ENCODE results near the gene DYNC1H1.

Gene DYNC1H1
- total RNA-seq: 504 to 724 reads per million in 2 donors

DNA sequence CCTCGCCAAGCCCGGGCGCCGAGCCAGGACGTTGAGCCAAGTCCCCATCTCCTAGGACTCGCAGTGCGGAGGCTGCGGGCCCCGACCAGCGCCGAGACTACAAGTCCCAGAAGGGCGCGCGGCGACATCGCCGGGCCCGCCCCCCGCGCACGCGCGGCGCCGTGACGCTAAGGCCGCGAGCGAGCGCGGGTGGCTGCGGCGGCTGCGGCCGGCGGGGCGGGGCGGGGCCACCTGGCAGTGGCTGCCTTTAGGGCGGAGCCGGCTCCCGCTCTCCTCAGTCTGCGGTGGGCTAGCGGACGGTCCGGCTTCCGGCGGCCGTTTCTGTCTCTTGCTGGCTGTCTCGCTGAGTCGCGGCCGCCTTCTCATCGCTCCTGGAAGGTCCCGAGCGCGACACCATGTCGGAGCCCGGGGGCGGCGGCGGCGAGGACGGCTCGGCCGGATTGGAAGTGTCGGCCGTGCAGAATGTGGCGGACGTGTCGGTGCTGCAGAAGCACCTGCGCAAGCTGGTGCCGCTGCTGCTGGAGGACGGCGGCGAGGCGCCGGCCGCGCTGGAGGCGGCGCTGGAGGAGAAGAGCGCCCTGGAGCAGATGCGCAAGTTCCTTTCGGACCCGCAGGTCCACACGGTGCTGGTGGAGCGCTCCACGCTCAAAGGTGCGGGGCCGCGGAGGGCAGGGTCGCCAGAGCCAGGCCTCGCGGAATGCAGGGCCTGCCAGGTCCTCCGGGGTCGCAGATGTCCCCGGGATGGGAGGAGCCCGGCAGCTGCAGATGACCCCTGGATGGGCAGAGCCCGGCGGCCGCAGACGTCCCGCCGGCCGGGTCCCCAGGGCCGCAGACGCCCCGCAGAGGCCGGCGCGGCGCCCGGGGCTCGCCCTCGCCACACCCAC lies at the start of gene DYNC1H1:
Gene DYNC1H1, plus strand, starts transcription at position 277 of the 884 bp plus-strand sequence. Its CDS starts 119 bp downstream, at position 396.
- DNase-seq: peak; percentile 78 to 94 (median 85)

DNA sequence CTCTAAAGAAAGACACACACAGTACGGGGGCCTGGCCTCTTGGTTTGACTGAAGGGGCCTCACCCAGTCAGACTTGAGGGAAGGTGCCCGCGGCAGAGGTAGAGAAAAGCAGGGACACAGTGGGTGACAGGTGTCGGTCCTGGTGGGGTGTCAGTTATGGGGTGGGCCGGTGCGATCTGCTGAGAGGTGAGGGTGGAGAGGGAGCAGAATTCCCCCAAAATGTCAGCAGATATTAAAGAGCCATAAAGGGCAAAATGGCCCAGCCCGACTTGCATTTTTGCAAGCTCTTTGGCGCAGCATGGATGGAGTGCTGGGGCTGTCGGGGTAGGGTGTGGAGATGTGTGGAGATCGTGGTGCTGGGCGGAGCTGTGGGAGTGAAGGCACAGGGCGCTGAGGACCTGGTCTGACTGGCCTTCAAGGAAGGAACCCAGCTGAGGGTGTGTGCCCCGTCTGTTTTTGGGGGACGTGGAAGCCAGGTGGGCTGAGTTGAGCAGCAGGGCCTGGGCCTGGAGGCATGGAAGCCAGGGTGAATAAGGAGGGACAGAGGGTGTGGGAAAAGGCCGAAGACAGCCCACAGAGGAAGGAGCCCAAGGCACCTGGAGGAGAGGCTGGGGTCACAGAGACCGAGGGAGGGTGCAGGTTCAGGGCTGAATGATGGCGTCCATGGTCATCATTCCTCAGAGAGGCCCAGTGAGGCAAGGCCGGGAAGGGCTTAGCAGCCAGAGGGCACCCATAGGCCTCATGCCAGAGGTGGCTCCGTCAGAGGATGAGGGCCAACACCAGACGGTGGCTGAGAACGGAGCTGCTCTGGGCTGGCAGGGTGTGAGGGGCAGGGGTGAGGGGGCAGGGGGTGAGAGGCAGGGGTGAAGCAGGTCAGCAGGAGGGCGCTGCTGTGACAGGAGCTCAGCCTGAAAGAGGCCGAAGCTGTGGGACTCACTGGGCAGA lies 48.2 kb upstream of the DYNC1H1 start:
- no peak for DNase-seq

GRCh38 chr14:101916816-101917412 lies 47.5 kb upstream of the DYNC1H1 start:
- DNase-seq: no peak

DNA sequence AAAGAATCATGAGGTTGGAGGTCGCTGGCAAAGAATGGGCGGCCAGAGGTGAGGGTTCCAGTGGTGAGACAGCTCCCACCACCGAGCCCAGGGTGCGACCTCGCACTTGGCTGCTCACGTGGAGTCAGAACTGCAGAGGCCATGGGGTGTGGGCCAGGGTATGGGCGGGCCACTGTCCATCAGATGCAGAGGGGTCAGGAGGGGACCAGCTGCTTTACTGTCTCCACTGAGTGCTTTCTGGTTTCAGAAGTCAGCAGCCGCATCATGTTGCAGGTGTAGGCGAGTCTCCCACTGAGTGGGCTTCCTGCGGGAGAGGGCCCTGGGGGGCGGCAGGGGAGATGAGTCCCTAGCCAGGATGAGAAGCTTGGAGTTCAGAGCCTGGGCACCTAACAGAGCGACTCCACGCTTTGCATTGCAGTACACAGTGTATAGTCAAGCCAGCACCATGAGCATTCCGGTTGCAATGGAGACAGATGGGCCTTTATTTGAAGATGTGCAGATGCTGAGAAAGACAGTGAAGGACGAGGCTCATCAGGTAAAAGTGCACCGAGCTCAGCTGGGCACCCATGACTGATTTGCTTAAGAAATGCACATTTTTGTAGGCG lies 46.9 kb upstream of the DYNC1H1 start:
- no peak for DNase-seq

- DNase-seq: no peak
Measured at GRCh38 chr14:101918065-101918989, 46.0 kb upstream of the DYNC1H1 start.

- no peak for DNase-seq
Measured at GRCh38 chr14:101920271-101920670, 44.1 kb upstream of the DYNC1H1 start.

DNA sequence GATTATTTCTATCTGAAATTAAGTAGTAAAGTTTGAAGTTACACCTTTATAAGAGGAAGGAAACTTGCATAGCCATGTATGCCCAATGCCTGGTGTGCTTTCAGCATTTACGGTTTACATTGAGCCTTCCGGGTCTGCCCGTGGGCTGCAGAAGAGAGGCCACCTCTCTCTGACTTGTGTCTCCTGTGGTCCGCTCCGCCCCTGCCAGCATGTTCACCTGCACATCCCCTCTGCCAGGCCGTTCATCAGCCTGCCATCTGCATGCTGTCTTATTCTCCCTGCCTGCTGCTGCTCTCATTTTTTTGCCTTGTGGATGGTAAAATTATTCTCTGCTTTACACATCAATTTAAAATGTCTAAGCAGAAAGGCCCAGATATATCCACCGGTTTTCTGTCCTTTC lies 41.5 kb upstream of the DYNC1H1 start:
- no peak for DNase-seq

DNA sequence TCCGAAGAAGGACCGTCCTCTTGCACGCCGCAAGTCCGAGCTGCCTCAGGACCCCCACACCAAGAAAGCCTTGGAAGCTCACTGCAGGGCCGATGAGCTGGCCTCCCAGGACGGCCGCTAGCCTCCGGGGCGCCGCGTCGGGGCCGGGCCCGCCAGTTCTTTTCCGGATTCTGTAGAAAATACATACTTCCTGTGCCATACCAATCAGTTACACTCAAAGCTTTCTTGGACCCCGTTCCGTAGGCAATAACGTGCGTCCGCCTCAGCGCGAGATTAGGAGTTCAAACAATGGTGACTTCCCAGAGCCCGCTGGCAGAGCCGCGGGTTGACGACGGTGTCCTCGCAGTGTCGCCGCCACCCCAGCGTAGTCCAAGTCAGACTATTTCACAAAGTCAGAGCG lies 39.2 kb upstream of the DYNC1H1 start:
- DNase-seq: no peak

DNA sequence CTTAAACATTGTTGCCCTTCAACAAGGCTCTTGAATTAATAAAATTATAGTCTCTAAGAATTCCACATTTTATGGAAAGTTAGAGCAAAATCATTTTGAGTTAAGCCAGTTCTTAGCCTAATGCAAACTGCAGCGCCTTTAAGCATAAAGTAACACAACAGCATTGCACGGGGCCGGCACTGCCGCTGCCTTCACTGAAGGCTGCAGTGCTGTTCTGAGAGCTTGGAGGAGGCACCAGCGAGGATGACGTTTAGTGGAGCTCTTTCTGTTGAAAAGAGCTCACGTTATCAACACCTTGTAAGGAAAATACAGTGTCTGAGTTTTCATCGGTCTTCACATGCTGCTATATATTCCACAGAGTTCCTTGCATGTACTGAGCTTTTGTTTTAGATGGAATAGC lies 38.3 kb upstream of the DYNC1H1 start:
- no peak for DNase-seq

- DNase-seq: no peak
Measured at GRCh38 chr14:101926620-101927019, 37.8 kb upstream of the DYNC1H1 start.

DNA sequence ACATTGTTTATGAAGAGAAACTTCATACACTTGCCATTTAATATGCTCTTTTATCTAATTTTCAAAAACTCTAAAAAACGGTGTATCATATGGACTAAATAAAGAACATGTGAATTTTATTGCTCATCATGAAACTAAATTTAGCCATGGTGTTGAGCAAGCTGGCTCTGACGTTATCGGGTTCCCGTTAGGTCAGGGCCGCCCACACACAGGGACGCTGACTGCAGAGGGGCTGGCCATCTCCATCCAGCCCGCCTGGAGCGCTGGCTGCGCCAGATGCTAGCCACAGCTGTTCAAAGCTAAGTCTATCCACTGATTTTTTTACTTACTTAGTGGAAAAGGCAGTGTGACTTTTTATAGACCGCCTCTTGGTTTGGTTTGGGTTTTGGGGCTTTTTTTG lies 36.5 kb upstream of the DYNC1H1 start:
- DNase-seq: no peak

DNA sequence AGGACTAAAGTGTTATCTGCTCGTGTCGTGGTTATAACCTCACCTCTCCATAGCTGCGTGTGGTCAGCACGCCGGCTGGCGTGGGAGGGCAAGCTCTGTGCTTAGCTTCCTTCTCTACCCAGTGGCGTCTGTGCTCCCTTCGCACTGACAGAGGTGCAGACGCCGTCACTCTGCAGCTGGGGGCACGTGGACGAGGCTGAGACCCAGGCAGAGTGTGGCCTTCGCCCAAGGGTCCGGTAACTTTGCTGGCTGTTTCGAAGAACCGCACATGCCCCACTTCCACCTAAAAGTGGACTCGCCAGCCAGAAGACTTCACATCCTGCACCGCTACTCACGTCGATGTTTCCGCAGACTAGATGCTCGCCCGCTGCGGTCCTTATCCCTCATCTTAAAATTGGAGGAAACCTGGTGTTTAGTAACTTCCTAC lies 35.9 kb upstream of the DYNC1H1 start:
- DNase-seq: no peak

DNA sequence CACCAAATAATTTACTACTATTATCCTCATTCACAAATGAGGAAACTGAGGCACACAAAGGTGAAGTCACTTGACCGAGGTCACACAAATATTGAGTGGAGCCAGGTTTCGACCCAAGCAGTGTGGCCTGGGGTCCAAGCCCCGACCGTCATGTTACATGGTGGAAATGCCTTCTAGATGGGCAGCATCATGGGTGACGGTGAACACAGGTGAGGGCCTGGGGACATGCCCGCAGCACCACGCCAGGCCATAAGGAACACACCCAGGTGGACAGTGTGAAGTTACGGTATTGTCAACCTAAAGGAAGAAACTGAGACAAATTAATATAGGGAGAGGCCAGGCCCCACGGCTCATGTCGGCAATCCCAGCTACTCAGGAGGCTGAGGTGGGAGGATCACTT lies 35.3 kb upstream of the DYNC1H1 start:
- no peak for DNase-seq

- DNase-seq: no peak
Measured at GRCh38 chr14:101929946-101930345, 34.4 kb upstream of the DYNC1H1 start.

- DNase-seq: no peak
Measured at GRCh38 chr14:101932673-101933072, 31.7 kb upstream of the DYNC1H1 start.

- no peak for DNase-seq
Measured at GRCh38 chr14:101933209-101933608, 31.2 kb upstream of the DYNC1H1 start.

- DNase-seq: no peak
Measured at GRCh38 chr14:101934601-101935150, 29.7 kb upstream of the DYNC1H1 start.

DNA sequence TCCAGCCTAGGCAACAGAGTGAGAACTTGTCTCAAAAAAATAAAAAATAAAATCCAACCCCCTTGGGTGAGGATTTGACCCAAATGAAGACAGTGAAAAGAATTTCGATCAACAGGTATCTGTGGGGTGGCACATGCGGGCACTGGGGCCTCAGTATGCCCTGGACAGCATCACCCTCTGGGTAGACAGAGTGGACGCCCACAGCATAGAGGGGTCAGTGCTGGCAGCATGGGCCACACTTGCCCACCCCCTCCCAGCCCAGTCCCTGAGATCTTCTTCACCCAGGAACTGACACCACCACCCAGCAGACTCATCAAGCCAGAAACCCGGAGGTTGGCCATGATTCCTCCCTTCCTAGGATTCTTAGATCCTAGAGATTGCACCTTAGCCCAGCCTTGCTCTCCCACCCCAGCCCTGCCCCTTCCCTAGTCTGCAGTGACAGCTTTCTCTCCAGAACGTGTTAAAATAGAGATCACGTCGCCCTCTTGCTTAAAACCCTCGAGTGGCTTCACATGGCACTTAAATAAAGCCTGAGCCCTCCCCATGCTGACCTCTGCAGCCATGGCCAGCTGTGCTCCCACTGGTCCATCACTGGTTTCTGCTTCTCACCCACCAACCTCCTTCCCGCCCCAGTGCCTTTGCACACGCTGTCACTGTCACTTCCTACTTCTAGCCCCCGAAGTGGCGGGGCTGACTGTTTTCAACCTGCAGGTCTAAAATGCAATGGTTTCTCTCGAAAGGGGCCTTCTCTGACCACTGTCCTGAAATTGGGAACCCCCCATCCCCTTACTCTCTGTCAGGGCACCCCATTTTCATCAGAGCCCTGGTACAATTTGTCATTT lies 26.2 kb upstream of the DYNC1H1 start:
- DNase-seq: no peak

DNA sequence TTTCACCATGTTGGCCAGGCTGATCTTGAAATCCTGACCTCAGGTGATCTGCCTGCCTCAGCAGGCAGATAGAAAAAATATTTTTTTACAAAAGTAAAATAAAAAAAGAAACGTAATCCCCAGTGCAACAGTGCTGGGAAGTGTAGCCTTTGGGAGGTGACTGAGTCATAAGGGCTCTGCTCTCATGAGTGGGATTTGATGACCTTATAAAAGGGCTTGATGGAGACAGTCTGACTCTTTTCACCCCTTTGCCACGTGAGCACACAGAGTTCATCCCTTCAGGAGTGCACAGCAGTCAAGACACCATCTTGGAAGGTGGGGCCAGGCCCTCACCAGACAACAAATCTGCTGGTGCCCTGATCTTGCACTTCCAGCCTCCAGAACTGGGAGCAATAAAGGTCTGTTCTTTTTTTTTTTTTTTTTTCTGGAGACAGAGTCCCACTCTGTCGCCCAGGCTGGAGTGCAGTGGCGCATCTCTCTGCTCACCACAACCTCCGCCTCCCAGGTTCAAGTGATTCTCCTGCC lies 24.7 kb upstream of the DYNC1H1 start:
- DNase-seq: no peak

DNA sequence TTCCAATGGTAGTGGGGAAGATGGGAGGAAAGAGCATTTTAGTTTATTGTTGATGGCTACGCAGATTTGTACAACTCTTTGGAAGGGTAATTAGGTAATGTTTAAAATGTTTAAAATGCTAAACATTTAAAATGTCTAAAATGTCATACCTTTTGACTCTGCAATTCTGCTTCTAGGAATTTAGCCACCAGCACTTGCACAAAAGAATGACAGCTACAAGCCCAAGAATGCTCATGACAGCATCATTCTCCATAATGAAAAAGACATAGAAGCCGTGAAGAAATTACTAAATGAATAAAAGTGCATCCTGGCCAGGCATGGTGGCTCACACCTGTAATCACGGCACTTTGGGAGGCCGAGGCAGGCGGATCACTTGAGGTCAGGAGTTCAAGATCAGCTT lies 19.9 kb upstream of the DYNC1H1 start:
- no peak for DNase-seq

All from T-helper 2 cell (primary cell).